Erythroblast (primary cell): ENCODE measurements around the gene CDK12.

Experiments used
- GATA1 ChIP-seq: IDR thresholded peaks from 2 replicates; pipeline ENCODE4 v1.6.1; 2011; ENCODE audit warnings: low read depth, mild to moderate bottlenecking, control low read depth, low read length, moderate library complexity
- POLR2A ChIP-seq: IDR thresholded peaks from 2 replicates; pipeline ENCODE4 v1.6.1; 2011; ENCODE audit warnings: mild to moderate bottlenecking, low read length

DNA sequence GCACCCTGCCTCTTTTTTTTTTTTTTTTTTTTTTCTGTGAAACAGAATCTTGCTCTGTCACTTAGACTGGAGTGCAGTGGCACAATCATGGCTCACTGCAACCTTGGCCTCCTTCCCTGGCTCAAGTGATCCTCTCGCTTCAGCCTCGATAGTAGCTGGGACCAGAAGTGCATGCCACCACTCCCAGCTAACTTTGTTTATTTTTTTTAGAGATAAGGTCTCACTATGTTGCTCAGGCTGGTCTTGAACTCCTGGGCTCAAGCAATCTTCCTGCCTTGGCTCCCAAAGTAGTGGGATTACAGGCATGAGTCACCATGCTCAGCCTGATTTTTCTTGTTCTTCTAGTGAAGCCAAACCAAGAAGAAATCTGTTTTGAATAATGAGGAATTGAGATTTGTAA is 25.0 kb downstream of the CDK12 start:
- TF ChIP-seq POLR2A (no peak), GATA1 (no peak)
